H9 (cell line): ENCODE results near the gene ERAL1. TPM values are rescaled to one million over a fixed set of nuclear protein-coding genes. Genes with fewer than 3 reads are reported as not detected.

Experiments
- DNase-seq: peaks from one replicate; pipeline ENCODE4 v3.0.0-alpha.2; 2017
- H2AFZ ChIP-seq: one replicate; pipeline ENCODE4 v1.6.1; 2013; ENCODE audit warnings: mild to moderate bottlenecking, low read length, control low read depth, moderate library complexity
- H2AK5ac ChIP-seq: 2 replicates; pipeline ENCODE4 v1.6.1; 2013; ENCODE audit warnings: low read length, control low read depth, mixed read lengths; ENCODE audit not compliant: insufficient read length
- H2BK120ac ChIP-seq: one replicate; pipeline ENCODE4 v1.6.1; 2013; ENCODE audit warnings: low read depth, mild to moderate bottlenecking, low read length, control low read depth, inconsistent platforms; ENCODE audit not compliant: poor library complexity, severe bottlenecking
- H2BK12ac ChIP-seq: 2 replicates; pipeline ENCODE4 v1.6.1; 2013; ENCODE audit warnings: low read length, control low read depth, mixed read lengths, low read depth; ENCODE audit not compliant: insufficient read length
- H2BK15ac ChIP-seq: 2 replicates; pipeline ENCODE4 v1.6.1; 2013; ENCODE audit warnings: low read depth, low read length, control low read depth
- H2BK20ac ChIP-seq: one replicate; pipeline ENCODE4 v1.6.1; 2013; ENCODE audit warnings: low read depth, mild to moderate bottlenecking, low read length, control low read depth, inconsistent platforms; ENCODE audit not compliant: poor library complexity, severe bottlenecking
- H2BK5ac ChIP-seq: 2 replicates; pipeline ENCODE4 v1.6.1; 2013; ENCODE audit warnings: low read length, control low read depth, mixed read lengths; ENCODE audit not compliant: insufficient read length
- H3K14ac ChIP-seq: 2 replicates; pipeline ENCODE4 v1.6.1; 2013; ENCODE audit warnings: low read length, control low read depth; ENCODE audit not compliant: insufficient read depth
- H3K18ac ChIP-seq: 2 replicates; pipeline ENCODE4 v1.6.1; 2013; ENCODE audit warnings: low read depth, mild to moderate bottlenecking, mixed read lengths, low read length, control low read depth; ENCODE audit not compliant: insufficient read length
- H3K23ac ChIP-seq: 2 replicates; pipeline ENCODE4 v1.6.1; 2013; ENCODE audit warnings: low read length, control low read depth, mixed read lengths, low read depth; ENCODE audit not compliant: insufficient read length
- H3K23me2 ChIP-seq: 2 replicates; pipeline ENCODE4 v1.6.1; 2013; ENCODE audit warnings: low read depth, mild to moderate bottlenecking, mixed read lengths, low read length, control low read depth; ENCODE audit not compliant: insufficient read length, poor library complexity, severe bottlenecking
- H3K27ac ChIP-seq: 2 replicates; pipeline ENCODE4 v1.5.1; 2013; ENCODE audit warnings: low read length, control low read depth, mixed read lengths, low read depth; ENCODE audit not compliant: insufficient read length
- H3K27me3 ChIP-seq: 2 replicates; pipeline ENCODE4 v1.6.1; 2013; ENCODE audit warnings: low read length, control low read depth, inconsistent platforms; ENCODE audit not compliant: insufficient read depth
- H3K4ac ChIP-seq: 2 replicates; pipeline ENCODE4 v1.6.1; 2013; ENCODE audit warnings: low read depth, mild to moderate bottlenecking, control low read depth, inconsistent platforms, low read length, moderate library complexity
- H3K4me1 ChIP-seq: 2 replicates; pipeline ENCODE4 v1.6.1; 2013; ENCODE audit warnings: low read length, control low read depth, inconsistent platforms; ENCODE audit not compliant: insufficient read depth
- H3K4me2 ChIP-seq: 2 replicates; pipeline ENCODE4 v1.6.1; 2013; ENCODE audit warnings: low read length, control low read depth, mixed read lengths; ENCODE audit not compliant: insufficient read length, insufficient read depth
- H3K56ac ChIP-seq: 2 replicates; pipeline ENCODE4 v1.6.1; 2013; ENCODE audit warnings: low read depth, mild to moderate bottlenecking, mixed read lengths, low read length, control low read depth; ENCODE audit not compliant: insufficient read length
- H3K79me1 ChIP-seq: 2 replicates; pipeline ENCODE4 v1.6.1; 2013; ENCODE audit warnings: low read depth, mild to moderate bottlenecking, moderate library complexity, low read length, control low read depth, inconsistent platforms; ENCODE audit not compliant: insufficient read depth, poor library complexity, severe bottlenecking
- H3K79me2 ChIP-seq: 2 replicates; pipeline ENCODE4 v1.6.1; 2013; ENCODE audit warnings: low read length, control low read depth, inconsistent platforms; ENCODE audit not compliant: insufficient read depth
- H3K9ac ChIP-seq: 2 replicates; pipeline ENCODE4 v1.6.1; 2013; ENCODE audit warnings: low read length, control low read depth, mixed read lengths; ENCODE audit not compliant: insufficient read length; ENCODE audit errors: extremely low read depth
- H3K9me3 ChIP-seq: one replicate; pipeline ENCODE4 v1.6.1; 2013; ENCODE audit warnings: low read depth, low read length, inconsistent platforms; ENCODE audit not compliant: control insufficient read depth
- H3T11ph ChIP-seq: one replicate; pipeline ENCODE4 v1.6.1; 2013; ENCODE audit warnings: mild to moderate bottlenecking, low read length, control low read depth, inconsistent platforms
- H4K20me1 ChIP-seq: one replicate; pipeline ENCODE4 v1.6.1; 2013; ENCODE audit not compliant: control insufficient read depth, insufficient read length, insufficient read depth
- H4K5ac ChIP-seq: 2 replicates; pipeline ENCODE4 v1.6.1; 2013; ENCODE audit warnings: low read depth, mild to moderate bottlenecking, mixed read lengths, low read length, control low read depth; ENCODE audit not compliant: insufficient read length
- H4K8ac ChIP-seq: replicated peaks from 2 replicates; pipeline ENCODE4 v1.6.1; 2013; ENCODE audit warnings: low read length, control low read depth, mixed read lengths, low read depth; ENCODE audit not compliant: insufficient read length
- H4K91ac ChIP-seq: 2 replicates; pipeline ENCODE4 v1.6.1; 2013; ENCODE audit warnings: low read depth, mild to moderate bottlenecking, moderate library complexity, mixed read lengths, low read length, control low read depth; ENCODE audit not compliant: insufficient read length
- H3K27ac Mint-ChIP-seq, 3 experiments: 2 replicates in 2 of 3; 3 replicates in 1 of 3; pipeline ENCODE4 v1.8.0; 2020 to 2021; ENCODE audit warnings: mixed read lengths in 3 of 3, mild to moderate bottlenecking in 1 of 3, moderate library complexity in 1 of 3
- H3K27me3 Mint-ChIP-seq: 2 replicates; pipeline ENCODE4 v1.8.0; 2021; ENCODE audit warnings: low read depth, mild to moderate bottlenecking, moderate library complexity, mixed read lengths
- H3K36me3 Mint-ChIP-seq, 3 experiments: 2 replicates in 2 of 3; 3 replicates in 1 of 3; pipeline ENCODE4 v1.8.0; 2020 to 2021; ENCODE audit warnings: low read depth in 3 of 3, mixed read lengths in 3 of 3; ENCODE audit not compliant: insufficient read depth in 1 of 3
- H3K4me1 Mint-ChIP-seq, 2 experiments: 2 replicates each; pipeline ENCODE4 v1.8.0; 2020; ENCODE audit warnings: mixed read lengths in 2 of 2
- H3K4me3 Mint-ChIP-seq, 2 experiments: 2 replicates in 1 of 2; 3 replicates in 1 of 2; pipeline ENCODE4 v1.8.0; 2020 to 2021; ENCODE audit warnings: mild to moderate bottlenecking in 2 of 2, mixed read lengths in 2 of 2, moderate library complexity in 1 of 2
- H3K9me3 Mint-ChIP-seq, 2 experiments: 2 replicates in 1 of 2; 3 replicates in 1 of 2; pipeline ENCODE4 v1.8.0; 2020; ENCODE audit warnings: mild to moderate bottlenecking in 2 of 2, mixed read lengths in 2 of 2, moderate library complexity in 1 of 2
- WGBS: extraction: QIAGEN DNeasy Blood & Tissue Kit; methylation state at CpG from one replicate; pipeline ENCODE4 v1.1.7; 2013; ENCODE audit warnings: missing lambda C conversion rate, low lambda C conversion rate, mixed read lengths; ENCODE audit not compliant: insufficient read length; ENCODE audit errors: extremely low coverage; 5-methylcytosine and 5-hydroxymethylcytosine counted together
- total RNA-seq: library from RNA; stranded (reverse); gene quantifications from 2 replicates; pipeline ENCODE4 v1.2.1, GENCODE V29; 2021
- TF ChIP-seq, protein P1 (sequence below): fragments of 200-600 bp; sonication (generic); conservative IDR thresholded peaks from 3 replicates; pipeline ENCODE4 v1.8.0; 2021; ENCODE audit warnings: antibody characterized with exemption, mild to moderate bottlenecking

The ERAL1 gene
- total RNA-seq, 1 experiment from 2014 or later, result 67.8 TPM

DNA sequence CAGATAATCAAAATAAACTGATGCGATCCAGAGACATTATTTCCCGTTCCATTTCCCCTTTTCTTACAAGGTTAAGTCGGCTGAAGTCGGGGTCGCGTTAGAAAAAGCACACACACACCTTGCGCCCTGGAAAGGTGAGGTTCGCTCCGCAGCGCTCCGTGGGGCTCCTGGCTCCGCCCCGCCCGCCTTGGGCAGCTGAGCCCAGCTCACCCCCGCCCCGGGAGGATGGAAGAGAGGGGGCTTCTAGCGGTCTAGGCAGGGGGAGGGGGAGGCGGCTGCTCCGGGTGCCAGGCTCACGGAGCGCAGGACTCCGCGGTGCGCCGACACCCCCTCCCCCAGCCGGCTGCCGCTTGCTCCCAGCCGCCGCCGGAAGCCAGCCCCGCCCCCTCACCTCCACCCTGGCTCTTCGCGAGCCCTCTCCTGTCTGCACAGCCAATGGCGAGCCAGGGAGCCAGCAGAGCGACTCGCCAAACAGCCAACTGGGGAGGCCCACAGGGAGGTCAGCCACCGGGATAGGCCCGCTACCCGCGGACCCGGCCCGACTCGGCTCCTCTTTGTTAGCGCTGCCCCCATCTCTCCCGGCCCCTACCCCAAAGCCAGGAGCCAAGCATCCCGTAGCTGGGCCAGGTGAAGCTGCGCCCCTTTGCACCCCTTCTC is 42.6 kb upstream of the ERAL1 start:
- Histone ChIP-seq H3K4ac (no peak overlapping the region; the same call in 1 of the 2 replicates), H3K23me2 (peaks cover 7% of the 10 kb centered on the region), H4K91ac (no peak overlapping the region), H3K79me1 (peaks cover 3% of the 10 kb centered on the region), H2BK5ac (no peak overlapping the region), H2BK12ac (no peak overlapping the region), H2AFZ (no peak overlapping the region), H2AK5ac (no peak overlapping the region), H3K79me2 (peaks cover 20% of the 10 kb centered on the region; the same call in 1 of the 2 replicates), H3K4me1 (peaks cover 6% of the 10 kb centered on the region; the same call in 1 of the 2 replicates), H3K27ac (peak overlapping the region; percentile 80), H3K4me2 (peak overlapping the region; percentile 96), H4K8ac (no peak overlapping the region), H3T11ph (no peak overlapping the region), H3K14ac (peak overlapping the region; percentile 53), H3K23ac (no peak overlapping the region), H3K56ac (no peak overlapping the region), H3K9me3 (no peaks in the 10 kb centered on the region), H3K27me3 (no peaks in the 10 kb centered on the region), H2BK120ac (no peak overlapping the region), H2BK15ac (no peak overlapping the region), H2BK20ac (no peak overlapping the region), H3K9ac (peak overlapping the region; percentile 91), H4K20me1 (no peaks in the 10 kb centered on the region), H4K5ac (peak overlapping the region; percentile 44), H3K18ac (peak overlapping the region; percentile 73)
- Mint-ChIP-seq H3K27ac (peak overlapping the region; percentile 94 to 99 (median 96)), H3K4me1 (peaks cover 37 to 39% of the 10 kb centered on the region in 2 experiments), H3K9me3 (no peaks in the 10 kb centered on the region), H3K36me3 (peaks cover 0 to 2% (median under 1%) of the 10 kb centered on the region in 3 experiments; a peak in 4 of 7 replicates), H3K4me3 (peak overlapping the region; percentile 83 to 94), H3K27me3 (no peaks in the 10 kb centered on the region)
- TF ChIP-seq, protein P1, sequence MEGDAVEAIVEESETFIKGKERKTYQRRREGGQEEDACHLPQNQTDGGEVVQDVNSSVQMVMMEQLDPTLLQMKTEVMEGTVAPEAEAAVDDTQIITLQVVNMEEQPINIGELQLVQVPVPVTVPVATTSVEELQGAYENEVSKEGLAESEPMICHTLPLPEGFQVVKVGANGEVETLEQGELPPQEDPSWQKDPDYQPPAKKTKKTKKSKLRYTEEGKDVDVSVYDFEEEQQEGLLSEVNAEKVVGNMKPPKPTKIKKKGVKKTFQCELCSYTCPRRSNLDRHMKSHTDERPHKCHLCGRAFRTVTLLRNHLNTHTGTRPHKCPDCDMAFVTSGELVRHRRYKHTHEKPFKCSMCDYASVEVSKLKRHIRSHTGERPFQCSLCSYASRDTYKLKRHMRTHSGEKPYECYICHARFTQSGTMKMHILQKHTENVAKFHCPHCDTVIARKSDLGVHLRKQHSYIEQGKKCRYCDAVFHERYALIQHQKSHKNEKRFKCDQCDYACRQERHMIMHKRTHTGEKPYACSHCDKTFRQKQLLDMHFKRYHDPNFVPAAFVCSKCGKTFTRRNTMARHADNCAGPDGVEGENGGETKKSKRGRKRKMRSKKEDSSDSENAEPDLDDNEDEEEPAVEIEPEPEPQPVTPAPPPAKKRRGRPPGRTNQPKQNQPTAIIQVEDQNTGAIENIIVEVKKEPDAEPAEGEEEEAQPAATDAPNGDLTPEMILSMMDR, result no peak
- WGBS, result no CpG with 5 or more reads among the region's 47 CpGs
- DNase-seq, result peak; percentile 100
